Measurements from ENCODE around the gene SLC2A9. TPM values are rescaled to one million over a fixed set of nuclear protein-coding genes. Genes with fewer than 3 reads are reported as not detected.

The SLC2A9 gene
- total RNA-seq, 1 experiment from 2014 or later, result 1.8 TPM

- H3K4me1 Mint-ChIP-seq (ENCODE audit: low read depth, unreplicated experiment), result no peaks in the 10 kb centered on the region
- BruUV-seq (replicated peaks), result no TSS peak
- H3K36me3 Mint-ChIP-seq (ENCODE audit: insufficient read depth, unreplicated experiment), result no peaks in the 10 kb centered on the region
- peaks cover 20% of the 10 kb centered on the region for H3K27me3 Mint-ChIP-seq (ENCODE audit: unreplicated experiment)
- no peak overlapping the region for H3K4me3 Mint-ChIP-seq (ENCODE audit: low read depth, unreplicated experiment)
- no peak for DNase-seq
- H3K9me3 Mint-ChIP-seq (ENCODE audit: low read depth, unreplicated experiment), result no peaks in the 10 kb centered on the region
- H3K27ac Mint-ChIP-seq (ENCODE audit: unreplicated experiment), result no peak overlapping the region
- no peak for TF ChIP-seq CTCF (IDR thresholded peaks at IDR 0.05; ENCODE audit: unreplicated experiment)
- CTCF ChIA-PET, result no interaction called here
- intact Hi-C loops (cut with micrococcal nuclease; ENCODE audit: unreplicated experiment), result no loop called here
Measured at GRCh38 chr4:9877123-9877522, 144.2 kb downstream of the SLC2A9 start.

DNA sequence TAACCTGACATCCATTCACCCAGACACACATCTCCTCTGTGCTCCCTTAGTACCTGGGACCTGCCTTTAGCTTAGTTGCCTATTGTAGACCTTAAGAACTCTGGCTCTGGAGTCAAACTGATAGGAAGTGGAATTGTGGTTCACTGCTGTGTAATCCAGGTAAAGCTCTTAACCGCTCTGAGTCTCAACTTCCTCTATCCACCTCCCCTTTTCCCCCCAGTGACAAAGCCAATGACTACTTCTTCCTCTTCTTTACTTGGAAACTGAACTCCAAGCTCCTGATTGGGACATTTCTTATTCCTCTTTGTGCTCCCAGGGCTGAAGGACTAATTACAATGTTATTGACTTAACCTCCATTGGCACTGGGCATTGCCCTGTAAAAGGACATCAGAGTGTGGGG, 145.8 kb downstream of the SLC2A9 start:
- no TSS peak for BruUV-seq (replicated peaks)
- no peaks in the 10 kb centered on the region for H3K36me3 Mint-ChIP-seq (ENCODE audit: insufficient read depth, unreplicated experiment)
- no peaks in the 10 kb centered on the region for H3K4me1 Mint-ChIP-seq (ENCODE audit: low read depth, unreplicated experiment)
- no peaks in the 10 kb centered on the region for H3K9me3 Mint-ChIP-seq (ENCODE audit: low read depth, unreplicated experiment)
- H3K27me3 Mint-ChIP-seq (ENCODE audit: unreplicated experiment), result peaks cover 26% of the 10 kb centered on the region
- no peak for TF ChIP-seq CTCF (IDR thresholded peaks at IDR 0.05; ENCODE audit: unreplicated experiment)
- no peak overlapping the region for H3K27ac Mint-ChIP-seq (ENCODE audit: unreplicated experiment)
- intact Hi-C loops (cut with micrococcal nuclease; ENCODE audit: unreplicated experiment), result no loop called here
- no peak overlapping the region for H3K4me3 Mint-ChIP-seq (ENCODE audit: low read depth, unreplicated experiment)
- CTCF ChIA-PET, result no interaction called here
- no peak for DNase-seq

- TF ChIP-seq CTCF (IDR thresholded peaks at IDR 0.05; ENCODE audit: unreplicated experiment), result no peak
- no peak for DNase-seq
- Mint-ChIP-seq H3K36me3 (ENCODE audit: insufficient read depth, unreplicated experiment) (no peaks in the 10 kb centered on the region), H3K4me1 (ENCODE audit: low read depth, unreplicated experiment) (no peaks in the 10 kb centered on the region), H3K27ac (ENCODE audit: unreplicated experiment) (no peak overlapping the region), H3K27me3 (ENCODE audit: unreplicated experiment) (peaks cover 28% of the 10 kb centered on the region), H3K4me3 (ENCODE audit: low read depth, unreplicated experiment) (no peak overlapping the region), H3K9me3 (ENCODE audit: low read depth, unreplicated experiment) (no peaks in the 10 kb centered on the region)
- CTCF ChIA-PET, result no interaction called here
- intact Hi-C loops (cut with micrococcal nuclease; ENCODE audit: unreplicated experiment), result no loop called here
- BruUV-seq (replicated peaks), result no TSS peak
Measured at GRCh38 chr4:9874385-9874784, 146.9 kb downstream of the SLC2A9 start.

GRCh38 chr4:9870165-9870790, 151.0 kb downstream of the SLC2A9 start:
- H3K27me3 Mint-ChIP-seq (ENCODE audit: unreplicated experiment), result peaks cover 33% of the 10 kb centered on the region
- no peak for TF ChIP-seq CTCF (IDR thresholded peaks at IDR 0.05; ENCODE audit: unreplicated experiment)
- no peaks in the 10 kb centered on the region for H3K9me3 Mint-ChIP-seq (ENCODE audit: low read depth, unreplicated experiment)
- H3K27ac Mint-ChIP-seq (ENCODE audit: unreplicated experiment), result no peak overlapping the region
- DNase-seq, result no peak
- no peaks in the 10 kb centered on the region for H3K4me1 Mint-ChIP-seq (ENCODE audit: low read depth, unreplicated experiment)
- H3K4me3 Mint-ChIP-seq (ENCODE audit: low read depth, unreplicated experiment), result no peak overlapping the region
- CTCF ChIA-PET, result no interaction called here
- H3K36me3 Mint-ChIP-seq (ENCODE audit: insufficient read depth, unreplicated experiment), result no peaks in the 10 kb centered on the region
- intact Hi-C loops (cut with micrococcal nuclease; ENCODE audit: unreplicated experiment), result no loop called here
- no TSS peak for BruUV-seq (replicated peaks)

All from Calu3 (cell line).